Spleen (tissue), 11 donors: ENCODE measurements around the gene SOSTDC1. TPM values are rescaled to one million over a fixed set of nuclear protein-coding genes. Genes with fewer than 3 reads are reported as not detected.
"Not testable (repeated sequence)": the region's sequence is repeated elsewhere in the genome, so short reads cannot be mapped to it uniquely, and the experiment has no call there.

ENCODE experiments used
- DNase-seq: peaks from one replicate; pipeline ENCODE4 v3.0.0-alpha.2; 2020
- H3K27ac ChIP-seq, 8 donors: fragments of 200-600 bp; sonication (generic) in 7 of 8; 1 replicate in 4 of 8; 2 replicates in 4 of 8; pipeline versions ENCODE4 v1.5.0 to v1.8.0; 2016 to 2021; ENCODE audit warnings: inconsistent platforms in 4 of 8, mild to moderate bottlenecking in 4 of 8, moderate library complexity in 1 of 8
- H3K27me3 ChIP-seq, 7 donors: fragments of 200-600 bp; sonication (generic) in 6 of 7; replicated peaks in 1 of 7; 1 replicate in 4 of 7; 2 replicates in 3 of 7; pipeline versions ENCODE4 v1.5.0 to v1.8.0; 2016 to 2021; ENCODE audit warnings: inconsistent platforms in 3 of 7, mild to moderate bottlenecking in 1 of 7
- H3K36me3 ChIP-seq, 6 donors: fragments of 200-600 bp; sonication (generic) in 5 of 6; 1 replicate in 4 of 6; 2 replicates in 2 of 6; pipeline versions ENCODE4 v1.5.0 to v1.8.0; 2016 to 2021; ENCODE audit warnings: inconsistent platforms in 2 of 6
- H3K4me1 ChIP-seq, 6 donors: fragments of 200-600 bp; sonication (generic) in 5 of 6; 1 replicate in 3 of 6; 2 replicates in 3 of 6; pipeline versions ENCODE4 v1.5.0 to v1.8.0; 2016 to 2021; ENCODE audit warnings: inconsistent platforms in 3 of 6
- H3K4me3 ChIP-seq, 8 donors: fragments of 200-600 bp; sonication (generic) in 7 of 8; 1 replicate in 4 of 8; 2 replicates in 4 of 8; pipeline versions ENCODE4 v1.5.0 to v1.8.0; 2016 to 2021; ENCODE audit warnings: inconsistent platforms in 4 of 8, mild to moderate bottlenecking in 4 of 8, moderate library complexity in 2 of 8
- H3K9me3 ChIP-seq, 8 donors: fragments of 200-600 bp; sonication (generic) in 7 of 8; 1 replicate in 4 of 8; 2 replicates in 4 of 8; pipeline versions ENCODE4 v1.5.0 to v1.8.0; 2016 to 2021; ENCODE audit warnings: inconsistent platforms in 4 of 8
- POLR2A ChIP-seq, 3 donors: fragments of 450-650 bp; IDR thresholded peaks; one replicate each; pipeline ENCODE4 v1.5.1; 2017; ENCODE audit warnings: antibody characterized with exemption in 3 of 3, mild to moderate bottlenecking in 1 of 3
- POLR2AphosphoS5 ChIP-seq, 3 donors: sonication (generic); formaldehyde crosslinking; IDR thresholded peaks; one replicate each; pipeline ENCODE4 v1.5.1; 2017; ENCODE audit warnings: antibody characterized with exemption in 3 of 3
- WGBS, 5 donors: extraction: QIAGEN DNeasy Blood & Tissue Kit in 3 of 5; methylation state at CpG; one replicate each; pipeline versions ENCODE4 v1.1.5 to v1.1.7; 2013 to 2018; 5-methylcytosine and 5-hydroxymethylcytosine counted together
- intact Hi-C: fragments of 100-400 bp; cut with DNase I; formaldehyde crosslinking; loops from one replicate; pipeline ENCODE4 v1.15.0; 2023; ENCODE audit warnings: low total_unique reads
- polyA plus RNA-seq, 3 donors: library from polyadenylated mRNA; stranded (reverse); fragments of 200-250 nt; gene quantifications; one replicate each; pipeline ENCODE4 v1.2.1, GENCODE V29; 2013
- total RNA-seq, 7 donors: library from RNA; depleted of rRNA in 3 of 7; stranded (reverse); fragments of >200 nt in 3 of 7; fragmentation: NEBNext Ultra II Directional in 4 of 7; extraction: Animal tissue kit (Norgen Biotek cat#: 25700) in 4 of 7; gene quantifications; one replicate each; pipeline versions ENCODE4 v1.1.0 to v1.2.1, GENCODE V29; 2016 to 2021
- TF ChIP-seq, protein P1 (sequence below), 11 experiments: fragments of 200-600 bp in 7 of 11; fragments of 450-650 bp in 4 of 11; sonication (generic) in 4 of 11; IDR thresholded peaks in 8 of 11; conservative IDR thresholded peaks in 3 of 11; 1 replicate in 7 of 11; 2 replicates in 4 of 11; pipeline versions ENCODE4 v1.4.0 to v1.8.0; 2016 to 2021; ENCODE audit warnings: antibody characterized with exemption in 11 of 11, inconsistent platforms in 4 of 11, mild to moderate bottlenecking in 1 of 11
- donor health status: healthy with polysubstance abuse.
- donor health status: DM: no; HTN: no; CAD: no; lungs with moderate emphysema.
- donor health status: DM: no; HTN: no; CAD: no.
- donor health status: Bipolar disorder and iron deficiency.
- donor health status: healthy.
- donor health status: DM: no; HTN: no; CAD: no.
- donor health status: DM: yes; HTN: yes; CAD: no.

The SOSTDC1 gene
- total and polyA plus RNA-seq, 10 donors: not detected

DNA sequence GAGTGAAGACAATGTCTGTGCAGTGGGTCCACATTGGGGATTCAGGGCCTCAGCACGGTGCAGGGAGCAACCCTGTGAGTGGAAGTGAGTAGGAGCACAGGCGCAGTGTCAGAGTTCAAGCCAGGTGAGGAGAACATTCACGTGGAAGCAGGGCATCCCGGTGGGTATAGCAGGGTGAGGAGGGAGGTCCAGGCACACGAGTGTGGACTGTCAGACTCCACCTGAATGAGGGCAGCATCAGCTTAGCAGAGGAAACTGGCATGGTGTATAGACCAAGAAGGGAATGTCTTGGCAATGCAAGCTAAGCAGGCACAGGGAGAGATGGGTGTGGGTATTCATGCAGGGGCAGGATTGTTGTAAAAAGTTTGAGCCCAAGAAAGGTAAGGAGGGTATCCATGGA, 45.8 kb upstream of the SOSTDC1 start:
- Histone ChIP-seq H3K27ac (no peak overlapping the region), H3K4me1 (no peaks in the 10 kb centered on the region), H3K9me3 (no peaks in the 10 kb centered on the region), H3K4me3 (no peak overlapping the region), H3K27me3 (no peaks in the 10 kb centered on the region), H3K36me3 (no peaks in the 10 kb centered on the region)
- intact Hi-C loops: no loop called here
- no peak for TF ChIP-seq POLR2A (IDR thresholded peaks at IDR 0.05)
- TF ChIP-seq, protein P1, sequence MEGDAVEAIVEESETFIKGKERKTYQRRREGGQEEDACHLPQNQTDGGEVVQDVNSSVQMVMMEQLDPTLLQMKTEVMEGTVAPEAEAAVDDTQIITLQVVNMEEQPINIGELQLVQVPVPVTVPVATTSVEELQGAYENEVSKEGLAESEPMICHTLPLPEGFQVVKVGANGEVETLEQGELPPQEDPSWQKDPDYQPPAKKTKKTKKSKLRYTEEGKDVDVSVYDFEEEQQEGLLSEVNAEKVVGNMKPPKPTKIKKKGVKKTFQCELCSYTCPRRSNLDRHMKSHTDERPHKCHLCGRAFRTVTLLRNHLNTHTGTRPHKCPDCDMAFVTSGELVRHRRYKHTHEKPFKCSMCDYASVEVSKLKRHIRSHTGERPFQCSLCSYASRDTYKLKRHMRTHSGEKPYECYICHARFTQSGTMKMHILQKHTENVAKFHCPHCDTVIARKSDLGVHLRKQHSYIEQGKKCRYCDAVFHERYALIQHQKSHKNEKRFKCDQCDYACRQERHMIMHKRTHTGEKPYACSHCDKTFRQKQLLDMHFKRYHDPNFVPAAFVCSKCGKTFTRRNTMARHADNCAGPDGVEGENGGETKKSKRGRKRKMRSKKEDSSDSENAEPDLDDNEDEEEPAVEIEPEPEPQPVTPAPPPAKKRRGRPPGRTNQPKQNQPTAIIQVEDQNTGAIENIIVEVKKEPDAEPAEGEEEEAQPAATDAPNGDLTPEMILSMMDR (IDR thresholded peaks at IDR 0.05 in 8 of 11, conservative IDR thresholded peaks at IDR 0.05 in 3 of 11): no peak
- no peak for TF ChIP-seq POLR2AphosphoS5 (IDR thresholded peaks at IDR 0.05)
- no peak for DNase-seq
- 84 to 93% (median 86%) methylated on average over 5 of the region's 5 CpGs for WGBS, 5 donors

DNA sequence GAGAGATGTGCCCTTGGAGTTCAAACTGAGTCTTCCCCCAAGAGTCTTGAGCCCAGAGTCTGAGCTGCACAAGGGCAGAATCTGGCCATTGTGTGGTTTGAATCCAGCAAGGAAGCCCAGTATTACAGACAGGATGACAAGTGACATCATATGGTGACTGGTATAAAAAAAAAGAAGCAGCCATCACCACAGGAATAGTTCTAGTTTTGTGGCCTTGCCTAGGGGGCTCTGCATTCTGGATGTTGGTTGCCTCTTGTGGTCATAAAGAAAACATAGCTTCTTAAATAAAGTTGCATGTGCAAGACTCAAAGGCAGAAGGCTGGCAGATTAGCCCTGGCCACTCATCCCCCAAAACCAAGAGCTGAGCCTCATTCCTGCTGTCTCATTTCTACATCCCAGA, 44.3 kb upstream of the SOSTDC1 start:
- TF ChIP-seq, protein P1 (IDR thresholded peaks at IDR 0.05 in 8 of 11, conservative IDR thresholded peaks at IDR 0.05 in 3 of 11): no peak
- no peak for TF ChIP-seq POLR2AphosphoS5 (IDR thresholded peaks at IDR 0.05)
- TF ChIP-seq POLR2A (IDR thresholded peaks at IDR 0.05): no peak
- DNase-seq: no peak
- Histone ChIP-seq H3K27ac (no peak overlapping the region), H3K9me3 (no peaks in the 10 kb centered on the region), H3K27me3 (no peaks in the 10 kb centered on the region), H3K4me3 (no peak overlapping the region), H3K4me1 (no peaks in the 10 kb centered on the region), H3K36me3 (no peaks in the 10 kb centered on the region)
- intact Hi-C loops: no loop called here

DNA sequence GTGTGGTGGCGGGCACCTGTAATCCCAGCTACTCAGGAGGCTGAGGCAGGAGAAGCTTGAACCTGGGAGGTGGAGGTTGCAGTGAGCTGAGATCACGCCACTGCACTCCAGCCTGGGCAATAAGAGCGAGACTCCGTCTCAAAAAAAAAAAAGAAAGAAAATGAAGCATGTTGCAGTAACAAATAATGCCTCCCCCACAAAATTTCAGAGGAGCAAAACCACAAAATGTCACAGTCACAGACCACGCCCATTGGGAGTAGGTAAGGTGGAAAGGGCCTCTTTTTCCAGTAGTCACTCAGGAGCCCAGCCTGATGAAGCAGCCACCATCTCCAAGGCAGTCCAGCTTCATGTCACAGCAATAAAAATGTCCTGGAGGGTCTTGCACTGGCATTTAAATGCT, 40.9 kb upstream of the SOSTDC1 start:
- H3K27ac ChIP-seq, H3K27me3 ChIP-seq, DNase-seq, intact Hi-C loops, H3K36me3 ChIP-seq, H3K4me1 ChIP-seq, H3K9me3 ChIP-seq, H3K4me3 ChIP-seq: not testable (repeated sequence)
- WGBS, 5 donors: 64 to 97% (median 76%) methylated on average over 5 of the region's 5 CpGs

DNA sequence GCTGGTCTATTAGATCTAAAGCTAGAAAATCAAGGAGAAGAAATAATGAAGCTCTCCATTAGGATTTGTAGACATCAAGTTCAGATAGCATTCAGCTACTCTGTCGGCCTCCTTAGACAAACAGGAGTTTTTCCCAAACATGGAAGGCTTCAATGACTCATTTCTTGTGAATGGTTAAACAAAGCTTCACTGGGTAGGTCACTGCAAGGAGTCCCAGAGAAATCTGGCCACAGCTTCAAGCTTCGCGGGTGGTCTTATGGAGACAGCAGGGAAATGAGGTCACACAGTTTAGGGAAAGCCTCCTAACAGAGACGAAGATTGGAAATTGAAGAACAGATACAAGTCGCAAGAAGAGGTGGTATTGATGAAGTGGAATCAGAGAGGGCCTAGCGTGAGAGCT, 38.5 kb upstream of the SOSTDC1 start:
- Histone ChIP-seq H3K4me3 (no peak overlapping the region), H3K27ac (no peak overlapping the region), H3K36me3 (no peaks in the 10 kb centered on the region), H3K4me1 (no peaks in the 10 kb centered on the region), H3K27me3 (no peaks in the 10 kb centered on the region), H3K9me3 (no peaks in the 10 kb centered on the region)
- no peak for DNase-seq
- intact Hi-C loops: no loop called here
- 84 to 94% (median 91%) methylated on average over 6 of the region's 6 CpGs for WGBS, 5 donors
- TF ChIP-seq, protein P1 (IDR thresholded peaks at IDR 0.05 in 8 of 11, conservative IDR thresholded peaks at IDR 0.05 in 3 of 11): no peak
- no peak for TF ChIP-seq POLR2AphosphoS5 (IDR thresholded peaks at IDR 0.05)
- no peak for TF ChIP-seq POLR2A (IDR thresholded peaks at IDR 0.05)

DNA sequence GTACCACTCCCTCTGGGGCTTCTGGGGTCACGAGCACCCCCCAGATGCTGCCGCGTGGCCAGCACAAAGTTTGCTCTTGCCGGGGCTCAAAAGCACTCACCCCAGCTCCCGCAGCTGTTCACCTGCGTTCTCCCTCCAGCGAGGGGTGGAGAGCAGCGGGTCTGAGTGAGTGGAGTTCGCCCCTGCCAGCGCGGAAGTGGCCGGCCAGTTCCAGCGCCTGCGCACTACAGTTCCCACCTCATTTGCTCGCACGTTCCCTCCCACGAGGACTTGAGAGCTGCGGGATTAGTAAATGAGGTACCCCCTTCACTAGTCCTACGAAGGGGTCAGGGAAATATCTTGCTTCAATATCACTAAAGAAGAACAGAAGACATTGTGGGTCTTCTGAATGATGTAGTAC, 36.8 kb upstream of the SOSTDC1 start:
- Histone ChIP-seq H3K27me3 (no peaks in the 10 kb centered on the region), H3K27ac (no peak overlapping the region), H3K4me3 (no peak overlapping the region), H3K36me3 (no peaks in the 10 kb centered on the region), H3K4me1 (no peaks in the 10 kb centered on the region), H3K9me3 (no peaks in the 10 kb centered on the region)
- no peak for DNase-seq
- intact Hi-C loops: no loop called here
- WGBS, 5 donors: 91 to 97% (median 95%) methylated on average over 19 of the region's 19 CpGs
- no peak for TF ChIP-seq POLR2AphosphoS5 (IDR thresholded peaks at IDR 0.05)
- no peak for TF ChIP-seq POLR2A (IDR thresholded peaks at IDR 0.05)
- TF ChIP-seq, protein P1 (IDR thresholded peaks at IDR 0.05 in 8 of 11, conservative IDR thresholded peaks at IDR 0.05 in 3 of 11): no peak
